ENCODE data around the gene TMEM45B. TPM values are rescaled to one million over a fixed set of nuclear protein-coding genes. Genes with fewer than 3 reads are reported as not detected.

The TMEM45B gene
- polyA plus RNA-seq, 2 of the 4 experiments (the other 2 are of a cell fraction): 0.44 TPM; not detected in 1

DNA sequence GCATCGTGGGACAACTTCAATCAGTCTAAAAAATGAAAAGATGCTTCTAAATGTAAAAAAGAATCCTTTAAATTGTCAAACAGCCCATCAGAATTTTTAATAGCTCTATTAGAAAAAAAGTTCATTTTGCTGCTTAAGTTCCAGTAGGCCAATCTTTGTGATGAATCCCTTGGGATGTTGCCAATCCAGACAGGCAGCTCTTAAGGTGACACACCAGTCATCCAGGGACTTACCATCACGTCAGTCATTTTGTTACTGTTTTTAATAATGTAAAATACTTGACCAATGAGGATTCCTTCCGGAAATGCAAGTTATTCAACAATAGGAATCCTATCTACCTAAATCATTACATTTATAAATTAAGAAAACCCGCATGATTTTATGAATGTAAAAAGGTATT is 47.8 kb upstream of the TMEM45B start:
- no peak for FAIRE-seq
- Histone ChIP-seq H3K9me3 (peaks cover 2% of the 10 kb centered on the region; the same call in 1 of the 3 replicates), H3K4me2 (no peak overlapping the region), H3K4me1 (no peaks in the 10 kb centered on the region), H3K27ac (no peak overlapping the region), H3K4me3 (no peak overlapping the region)
- ChIA-PET POLR2A (interaction anchor here (0.6 kb wide), 1 partner anchor 235 kb away, joined by 6 read pairs; the partner anchor contains the start of gene PRDM10), CTCF (interaction anchor here (0.9 to 1.3 kb wide), 2 partner anchors 11 to 17 kb away, joined by 3 read pairs; no protein-coding TSS in a partner anchor)
- WGBS (ENCODE audit: missing lambda C conversion rate): 44% methylated on average over 4 of the region's 4 CpGs
- no peak for DNase-seq (ENCODE audit: low read depth in 1 of 2, low spot score in 1 of 2)
- no peak for TF ChIP-seq RCOR1 (IDR thresholded peaks at IDR 0.05; ENCODE audit: low read depth, low read length)
- TF ChIP-seq, protein P1, sequence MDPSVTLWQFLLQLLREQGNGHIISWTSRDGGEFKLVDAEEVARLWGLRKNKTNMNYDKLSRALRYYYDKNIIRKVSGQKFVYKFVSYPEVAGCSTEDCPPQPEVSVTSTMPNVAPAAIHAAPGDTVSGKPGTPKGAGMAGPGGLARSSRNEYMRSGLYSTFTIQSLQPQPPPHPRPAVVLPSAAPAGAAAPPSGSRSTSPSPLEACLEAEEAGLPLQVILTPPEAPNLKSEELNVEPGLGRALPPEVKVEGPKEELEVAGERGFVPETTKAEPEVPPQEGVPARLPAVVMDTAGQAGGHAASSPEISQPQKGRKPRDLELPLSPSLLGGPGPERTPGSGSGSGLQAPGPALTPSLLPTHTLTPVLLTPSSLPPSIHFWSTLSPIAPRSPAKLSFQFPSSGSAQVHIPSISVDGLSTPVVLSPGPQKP (IDR thresholded peaks at IDR 0.05; ENCODE audit: low read depth, low read length): no peak
- TF ChIP-seq CBX2 (IDR thresholded peaks at IDR 0.05; ENCODE audit: borderline replicate concordance, low read depth): no peak
- ATAC-seq: no peak

DNA sequence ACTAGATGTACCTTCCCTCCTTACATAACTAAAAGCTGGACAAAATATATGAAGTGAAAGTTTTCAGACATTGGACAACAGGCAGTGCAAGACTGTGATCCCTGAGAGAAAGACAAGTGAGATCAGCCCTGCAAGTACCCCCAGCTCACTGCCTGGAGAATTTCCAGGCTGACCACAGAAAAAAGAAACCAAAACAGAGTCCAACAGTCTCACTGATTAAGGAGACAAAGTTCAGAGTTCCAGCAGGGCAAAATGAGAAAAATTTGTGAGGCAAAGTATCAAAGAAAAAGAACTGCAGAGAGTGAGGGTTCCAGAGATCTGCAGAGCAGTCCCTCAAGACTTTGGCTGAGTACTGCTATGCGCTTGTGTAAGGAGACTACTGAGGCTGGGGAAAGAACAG is 47.3 kb upstream of the TMEM45B start:
- ChIA-PET CTCF (interaction anchor here (0.9 to 1.3 kb wide), 2 partner anchors 11 to 17 kb away, joined by 3 read pairs; no protein-coding TSS in a partner anchor), POLR2A (interaction anchor here (0.6 kb wide), 1 partner anchor 234 kb away, joined by 6 read pairs; the partner anchor contains the start of gene PRDM10)
- no peak overlapping the region for H3K27ac ChIP-seq
- FAIRE-seq (no peak), DNase-seq (ENCODE audit: low read depth in 1 of 2, low spot score in 1 of 2) (no peak), ATAC-seq (no peak)
- H3K4me3 ChIP-seq: no peak overlapping the region
- H3K9me3 ChIP-seq: peaks cover 2% of the 10 kb centered on the region; the same call in 1 of the 3 replicates
- TF ChIP-seq NR3C1 (IDR thresholded peaks at IDR 0.05) (no peak), MYC (IDR thresholded peaks at IDR 0.05; ENCODE audit: borderline replicate concordance, low read length) (no peak), HOXB13 (CRISPR knock-in tag; IDR thresholded peaks at IDR 0.05; ENCODE audit: low read depth) (no peak), CHD2 (IDR thresholded peaks at IDR 0.05; ENCODE audit: low read length, partially characterized antibody) (no peak), CHD4 (IDR thresholded peaks at IDR 0.05; ENCODE audit: borderline replicate concordance) (no peak), ZFP36 (IDR thresholded peaks at IDR 0.05; ENCODE audit: borderline replicate concordance, partially characterized antibody) (no peak), POLR2A (IDR thresholded peaks at IDR 0.05; ENCODE audit: low read length) (no peak), ZNF302 (CRISPR knock-in tag; IDR thresholded peaks at IDR 0.05) (no peak), ESRRA (IDR thresholded peaks at IDR 0.05; ENCODE audit: borderline replicate concordance, low read length) (no peak), ZSCAN20 (CRISPR knock-in tag; IDR thresholded peaks at IDR 0.05) (no peak)
- TF ChIP-seq, protein P2, sequence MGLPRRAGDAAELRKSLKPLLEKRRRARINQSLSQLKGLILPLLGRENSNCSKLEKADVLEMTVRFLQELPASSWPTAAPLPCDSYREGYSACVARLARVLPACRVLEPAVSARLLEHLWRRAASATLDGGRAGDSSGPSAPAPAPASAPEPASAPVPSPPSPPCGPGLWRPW (IDR thresholded peaks at IDR 0.05): no peak
- TF ChIP-seq, protein P3, sequence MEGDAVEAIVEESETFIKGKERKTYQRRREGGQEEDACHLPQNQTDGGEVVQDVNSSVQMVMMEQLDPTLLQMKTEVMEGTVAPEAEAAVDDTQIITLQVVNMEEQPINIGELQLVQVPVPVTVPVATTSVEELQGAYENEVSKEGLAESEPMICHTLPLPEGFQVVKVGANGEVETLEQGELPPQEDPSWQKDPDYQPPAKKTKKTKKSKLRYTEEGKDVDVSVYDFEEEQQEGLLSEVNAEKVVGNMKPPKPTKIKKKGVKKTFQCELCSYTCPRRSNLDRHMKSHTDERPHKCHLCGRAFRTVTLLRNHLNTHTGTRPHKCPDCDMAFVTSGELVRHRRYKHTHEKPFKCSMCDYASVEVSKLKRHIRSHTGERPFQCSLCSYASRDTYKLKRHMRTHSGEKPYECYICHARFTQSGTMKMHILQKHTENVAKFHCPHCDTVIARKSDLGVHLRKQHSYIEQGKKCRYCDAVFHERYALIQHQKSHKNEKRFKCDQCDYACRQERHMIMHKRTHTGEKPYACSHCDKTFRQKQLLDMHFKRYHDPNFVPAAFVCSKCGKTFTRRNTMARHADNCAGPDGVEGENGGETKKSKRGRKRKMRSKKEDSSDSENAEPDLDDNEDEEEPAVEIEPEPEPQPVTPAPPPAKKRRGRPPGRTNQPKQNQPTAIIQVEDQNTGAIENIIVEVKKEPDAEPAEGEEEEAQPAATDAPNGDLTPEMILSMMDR (IDR thresholded peaks at IDR 0.05): no peak
- WGBS (ENCODE audit: missing lambda C conversion rate): 83% methylated on average over 1 of the region's 1 CpG
- no peaks in the 10 kb centered on the region for H3K4me1 ChIP-seq
- no peak overlapping the region for H3K4me2 ChIP-seq

DNA sequence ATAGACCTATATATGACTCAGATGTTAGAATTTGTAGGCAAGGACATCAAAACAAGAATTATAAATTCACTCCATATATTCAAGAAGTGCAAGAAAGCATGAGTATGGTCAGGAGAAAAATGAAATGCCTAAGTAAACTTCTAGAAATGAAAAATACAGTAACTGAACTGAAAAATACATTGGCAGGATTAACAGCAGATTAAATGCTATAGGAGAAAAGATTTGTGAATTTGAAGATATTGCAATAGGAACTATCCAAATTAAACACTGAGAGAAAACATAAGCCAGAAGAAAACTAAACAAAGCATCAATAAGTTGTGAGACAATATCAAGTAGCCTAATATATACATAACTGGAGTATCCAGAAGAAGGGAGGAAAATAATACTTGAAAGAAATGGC is 46.6 kb upstream of the TMEM45B start:
- no peak overlapping the region for H3K4me3 ChIP-seq
- ChIA-PET POLR2A (no interaction called here), CTCF (no interaction called here)
- FAIRE-seq: no peak
- no peak overlapping the region for H3K27ac ChIP-seq
- no peak for DNase-seq (ENCODE audit: low read depth in 1 of 2, low spot score in 1 of 2)
- peaks cover 2% of the 10 kb centered on the region; the same call in 1 of the 3 replicates for H3K9me3 ChIP-seq
- H3K4me2 ChIP-seq: no peak overlapping the region
- H3K4me1 ChIP-seq: no peaks in the 10 kb centered on the region
- no peak for ATAC-seq
- TF ChIP-seq EP300 (IDR thresholded peaks at IDR 0.05) (no peak), MAZ (IDR thresholded peaks at IDR 0.05; ENCODE audit: borderline replicate concordance, low read depth, low read length) (no peak), RFX5 (IDR thresholded peaks at IDR 0.05) (no peak), MAFK (IDR thresholded peaks at IDR 0.05; ENCODE audit: partially characterized antibody) (no peak), SMC3 (IDR thresholded peaks at IDR 0.05) (no peak), ZSCAN20 (CRISPR knock-in tag; IDR thresholded peaks at IDR 0.05) (no peak), POLR2AphosphoS2 (conservative IDR thresholded peaks at IDR 0.05; ENCODE audit: low read length) (no peak), ZNF302 (CRISPR knock-in tag; IDR thresholded peaks at IDR 0.05) (no peak), RAD21 (conservative IDR thresholded peaks at IDR 0.05 in 1 of 2, IDR thresholded peaks at IDR 0.05 in 1 of 2) (no peak), HOXB5 (CRISPR knock-in tag; IDR thresholded peaks at IDR 0.05) (no peak), TP53 (CRISPR knock-in tag; IDR thresholded peaks at IDR 0.05) (no peak), ZC3H11A (IDR thresholded peaks at IDR 0.05) (no peak), PHF8 (IDR thresholded peaks at IDR 0.05; ENCODE audit: borderline replicate concordance, low read depth) (no peak), FOSL2 (IDR thresholded peaks at IDR 0.05) (no peak), FOSL2 (CRISPR knock-in tag; IDR thresholded peaks at IDR 0.05) (no peak)
- TF ChIP-seq, protein P4, sequence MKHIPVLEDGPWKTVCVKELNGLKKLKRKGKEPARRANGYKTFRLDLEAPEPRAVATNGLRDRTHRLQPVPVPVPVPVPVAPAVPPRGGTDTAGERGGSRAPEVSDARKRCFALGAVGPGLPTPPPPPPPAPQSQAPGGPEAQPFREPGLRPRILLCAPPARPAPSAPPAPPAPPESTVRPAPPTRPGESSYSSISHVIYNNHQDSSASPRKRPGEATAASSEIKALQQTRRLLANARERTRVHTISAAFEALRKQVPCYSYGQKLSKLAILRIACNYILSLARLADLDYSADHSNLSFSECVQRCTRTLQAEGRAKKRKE (CRISPR knock-in tag; IDR thresholded peaks at IDR 0.05; ENCODE audit: low read depth): no peak
- TF ChIP-seq, protein P2 (IDR thresholded peaks at IDR 0.05): no peak
